ENCODE results near the gene PEAK1. TPM values are rescaled to one million over a fixed set of nuclear protein-coding genes. Genes with fewer than 3 reads are reported as not detected.
"Not testable (repeated sequence)": the region's sequence is repeated elsewhere in the genome, so short reads cannot be mapped to it uniquely, and the experiment has no call there.

PEAK1 gene
- total RNA-seq, 4 donors from 2014 or later = 14.5 to 31.1 (median 25.9) TPM

GRCh38 chr15:77178411-77178810 is 241.5 kb downstream of the PEAK1 start:
- no peak overlapping the region for H3K27ac ChIP-seq
- TF ChIP-seq POLR2A (IDR thresholded peaks at IDR 0.05) (no peak), POLR2AphosphoS5 (IDR thresholded peaks at IDR 0.05) (no peak), EP300 (IDR thresholded peaks at IDR 0.05) (no peak)
- TF ChIP-seq, protein P1, sequence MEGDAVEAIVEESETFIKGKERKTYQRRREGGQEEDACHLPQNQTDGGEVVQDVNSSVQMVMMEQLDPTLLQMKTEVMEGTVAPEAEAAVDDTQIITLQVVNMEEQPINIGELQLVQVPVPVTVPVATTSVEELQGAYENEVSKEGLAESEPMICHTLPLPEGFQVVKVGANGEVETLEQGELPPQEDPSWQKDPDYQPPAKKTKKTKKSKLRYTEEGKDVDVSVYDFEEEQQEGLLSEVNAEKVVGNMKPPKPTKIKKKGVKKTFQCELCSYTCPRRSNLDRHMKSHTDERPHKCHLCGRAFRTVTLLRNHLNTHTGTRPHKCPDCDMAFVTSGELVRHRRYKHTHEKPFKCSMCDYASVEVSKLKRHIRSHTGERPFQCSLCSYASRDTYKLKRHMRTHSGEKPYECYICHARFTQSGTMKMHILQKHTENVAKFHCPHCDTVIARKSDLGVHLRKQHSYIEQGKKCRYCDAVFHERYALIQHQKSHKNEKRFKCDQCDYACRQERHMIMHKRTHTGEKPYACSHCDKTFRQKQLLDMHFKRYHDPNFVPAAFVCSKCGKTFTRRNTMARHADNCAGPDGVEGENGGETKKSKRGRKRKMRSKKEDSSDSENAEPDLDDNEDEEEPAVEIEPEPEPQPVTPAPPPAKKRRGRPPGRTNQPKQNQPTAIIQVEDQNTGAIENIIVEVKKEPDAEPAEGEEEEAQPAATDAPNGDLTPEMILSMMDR (IDR thresholded peaks at IDR 0.05) = no peak
- H3K4me3 ChIP-seq = no peak overlapping the region
- no peaks in the 10 kb centered on the region for H3K9me3 ChIP-seq
- peaks cover 6% of the 10 kb centered on the region for H3K4me1 ChIP-seq
- H3K36me3 ChIP-seq = peaks cover 11% of the 10 kb centered on the region
- no peaks in the 10 kb centered on the region for H3K27me3 ChIP-seq
- no peak for DNase-seq (ENCODE audit: low spot score in 2 of 2)

DNA sequence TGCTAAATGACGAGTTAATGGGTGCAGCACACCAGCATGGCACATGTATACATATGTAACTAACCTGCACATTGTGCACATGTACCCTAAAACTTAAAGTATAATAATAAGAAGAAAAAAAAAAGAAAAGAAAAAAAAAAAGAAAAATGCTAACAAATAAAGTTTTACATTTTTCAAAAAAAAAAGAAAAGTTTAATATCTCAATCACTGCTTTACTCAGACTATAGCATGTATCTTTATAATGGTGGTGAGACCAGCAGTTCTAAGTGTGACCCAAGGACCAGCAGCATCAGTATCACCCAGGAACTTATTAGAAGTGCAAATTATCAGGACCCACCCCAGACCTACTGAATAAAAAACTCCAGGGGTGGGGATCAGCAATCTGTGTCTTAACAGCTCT is 243.8 kb downstream of the PEAK1 start:
- H3K9me3 ChIP-seq; H3K4me3 ChIP-seq; H3K27me3 ChIP-seq; H3K36me3 ChIP-seq; DNase-seq (ENCODE audit: low spot score in 2 of 2); H3K4me1 ChIP-seq; H3K27ac ChIP-seq: not testable (repeated sequence)
- 100% methylated on average over 1 of the region's 1 CpG for WGBS

DNA sequence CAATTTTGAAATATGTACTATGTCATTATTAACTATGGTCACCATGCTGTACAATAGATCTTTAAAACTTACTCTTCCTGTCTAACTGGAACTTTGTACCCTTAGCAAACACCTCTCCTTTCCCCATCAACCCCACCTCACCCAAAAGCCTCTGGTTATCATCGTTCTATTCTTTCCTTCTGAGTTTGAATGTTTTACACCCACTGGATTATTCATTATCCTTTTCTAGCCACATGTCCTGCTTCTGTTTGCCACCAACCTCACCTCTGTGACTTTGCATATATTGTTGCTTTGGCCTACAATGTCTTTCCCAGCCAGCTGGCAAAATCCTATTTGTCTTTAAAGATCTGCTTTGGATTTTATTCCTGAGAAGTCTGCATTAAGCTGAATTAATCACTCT is 246.4 kb downstream of the PEAK1 start:
- Histone ChIP-seq H3K36me3 (no peaks in the 10 kb centered on the region), H3K9me3 (no peaks in the 10 kb centered on the region), H3K27me3 (no peaks in the 10 kb centered on the region), H3K4me1 (peaks cover 6% of the 10 kb centered on the region), H3K4me3 (no peak overlapping the region), H3K27ac (no peak overlapping the region)
- DNase-seq (ENCODE audit: low spot score in 2 of 2) = no peak
- TF ChIP-seq POLR2AphosphoS5 (IDR thresholded peaks at IDR 0.05) = no peak
- no peak for TF ChIP-seq POLR2A (IDR thresholded peaks at IDR 0.05)
- TF ChIP-seq, protein P1 (IDR thresholded peaks at IDR 0.05) = no peak
- no peak for TF ChIP-seq EP300 (IDR thresholded peaks at IDR 0.05)
- 55% methylated on average over 1 of the region's 1 CpG for WGBS

DNA sequence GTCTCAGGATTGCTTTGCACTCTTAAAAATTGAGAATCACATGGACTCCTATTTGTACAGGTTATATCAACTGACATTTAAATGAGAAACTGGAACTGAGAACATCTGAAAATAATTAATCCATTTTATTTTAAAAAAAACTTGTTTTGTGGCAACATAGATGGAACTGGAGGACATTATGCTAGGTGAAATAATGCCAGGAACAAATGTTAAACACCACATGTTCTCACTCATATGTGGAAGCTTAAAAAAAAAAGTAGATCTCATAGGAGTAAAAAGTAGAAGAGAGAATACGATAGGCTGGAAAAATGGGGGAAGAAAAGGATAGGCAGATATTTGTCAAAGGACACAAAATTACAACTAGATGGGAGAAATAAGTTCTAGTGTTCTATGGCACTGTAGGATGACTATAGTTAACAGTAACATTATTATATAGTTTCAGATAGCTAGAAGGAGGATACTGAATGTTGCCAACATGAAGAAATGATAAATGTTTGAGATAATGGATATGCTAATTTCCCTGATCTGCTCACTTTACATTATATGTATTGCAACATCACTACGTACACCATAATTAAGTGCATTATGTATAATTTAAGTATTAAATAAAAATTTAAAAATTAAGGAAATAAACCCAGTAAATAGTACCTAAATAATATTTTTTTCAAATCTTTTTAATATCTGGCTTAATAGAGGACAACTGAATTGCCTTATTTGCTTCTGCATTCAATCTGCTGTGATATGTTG is 248.5 kb downstream of the PEAK1 start:
- Histone ChIP-seq H3K27ac (no peak overlapping the region), H3K4me3 (no peak overlapping the region), H3K9me3 (no peaks in the 10 kb centered on the region), H3K27me3 (no peaks in the 10 kb centered on the region), H3K36me3 (no peaks in the 10 kb centered on the region), H3K4me1 (peaks cover 16% of the 10 kb centered on the region)
- DNase-seq (ENCODE audit: low spot score in 2 of 2) = no peak
- WGBS = 72% methylated on average over 2 of the region's 2 CpGs
- TF ChIP-seq POLR2A (IDR thresholded peaks at IDR 0.05) = no peak
- TF ChIP-seq EP300 (IDR thresholded peaks at IDR 0.05) = no peak
- TF ChIP-seq, protein P1 (IDR thresholded peaks at IDR 0.05) = no peak
- TF ChIP-seq POLR2AphosphoS5 (IDR thresholded peaks at IDR 0.05) = no peak

GRCh38 chr15:77168616-77169015 is 251.3 kb downstream of the PEAK1 start:
- no peak for TF ChIP-seq POLR2A (IDR thresholded peaks at IDR 0.05)
- no peak for TF ChIP-seq EP300 (IDR thresholded peaks at IDR 0.05)
- TF ChIP-seq, protein P1 (IDR thresholded peaks at IDR 0.05) = no peak
- no peak for TF ChIP-seq POLR2AphosphoS5 (IDR thresholded peaks at IDR 0.05)
- H3K4me3 ChIP-seq = no peak overlapping the region
- H3K36me3 ChIP-seq = no peaks in the 10 kb centered on the region
- H3K27me3 ChIP-seq = no peaks in the 10 kb centered on the region
- H3K27ac ChIP-seq = no peak overlapping the region
- DNase-seq (ENCODE audit: low spot score in 2 of 2) = no peak
- H3K4me1 ChIP-seq = peaks cover 16% of the 10 kb centered on the region
- no peaks in the 10 kb centered on the region for H3K9me3 ChIP-seq
- 54% methylated on average over 3 of the region's 3 CpGs for WGBS

DNA sequence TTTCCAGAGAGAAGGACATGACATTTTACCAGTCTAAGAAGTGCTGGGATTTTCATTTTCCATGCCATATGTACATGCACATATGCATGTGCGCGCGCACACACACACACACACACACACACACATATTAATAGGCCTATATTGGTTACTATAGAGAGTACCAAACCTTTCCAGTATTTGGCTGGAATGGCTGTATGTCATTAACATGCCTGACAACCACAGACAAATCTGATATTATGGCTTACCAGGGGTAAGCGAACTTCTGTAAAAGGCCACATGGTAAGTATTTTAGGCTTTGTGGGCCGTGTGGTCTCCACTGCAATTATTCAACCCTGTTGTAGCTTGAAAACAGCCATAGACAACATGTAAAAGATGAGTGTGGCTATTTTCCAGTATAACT is 251.8 kb downstream of the PEAK1 start:
- Histone ChIP-seq H3K36me3 (no peaks in the 10 kb centered on the region), H3K27me3 (no peaks in the 10 kb centered on the region), H3K9me3 (no peaks in the 10 kb centered on the region), H3K27ac (no peak overlapping the region), H3K4me1 (peaks cover 16% of the 10 kb centered on the region), H3K4me3 (no peak overlapping the region)
- TF ChIP-seq POLR2A (IDR thresholded peaks at IDR 0.05) (no peak), POLR2AphosphoS5 (IDR thresholded peaks at IDR 0.05) (no peak), EP300 (IDR thresholded peaks at IDR 0.05) (no peak)
- TF ChIP-seq, protein P1 (IDR thresholded peaks at IDR 0.05) = no peak
- no peak for DNase-seq (ENCODE audit: low spot score in 2 of 2)
- 70% methylated on average over 5 of the region's 5 CpGs for WGBS

All from suprapubic skin (tissue), 4 donors.